GM12865 (cell line): ENCODE data around the gene CNOT8.
"Not testable (repeated sequence)": the region's sequence is repeated elsewhere in the genome, so short reads cannot be mapped to it uniquely, and the experiment has no call there.

ENCODE experiments used
- DNase-seq: peaks from one replicate; pipeline ENCODE4 v3.0.0; 2010; ENCODE audit warnings: low read depth
- H3K4me3 ChIP-seq: 2 replicates; pipeline ENCODE4 v1.5.1; 2011; ENCODE audit warnings: mild to moderate bottlenecking, low read depth, low read length, control low read depth
- CTCF ChIP-seq: IDR thresholded peaks from 2 replicates; pipeline ENCODE4 v1.5.1; 2011; ENCODE audit warnings: low read length, control low read depth, low read depth, inconsistent platforms; ENCODE audit not compliant: insufficient read depth; ENCODE audit errors: missing control alignments

The CNOT8 gene

GRCh38 chr5:154815684-154816247, 42.7 kb upstream of the CNOT8 start:
- TF ChIP-seq CTCF = no peak
- no peak overlapping the region for H3K4me3 ChIP-seq
- DNase-seq = no peak

GRCh38 chr5:154816891-154817492, 41.4 kb upstream of the CNOT8 start:
- no peak overlapping the region for H3K4me3 ChIP-seq
- DNase-seq = no peak
- no peak for TF ChIP-seq CTCF

- no peak for TF ChIP-seq CTCF
- DNase-seq = no peak
- H3K4me3 ChIP-seq = no peak overlapping the region
Measured at GRCh38 chr5:154817815-154818214, 40.6 kb upstream of the CNOT8 start.

GRCh38 chr5:154818471-154819116, 39.8 kb upstream of the CNOT8 start:
- DNase-seq = no peak
- no peak overlapping the region for H3K4me3 ChIP-seq
- no peak for TF ChIP-seq CTCF

- TF ChIP-seq CTCF = no peak
Measured at GRCh38 chr5:154819546-154819945, 38.9 kb upstream of the CNOT8 start.

GRCh38 chr5:154820383-154820782, 38.0 kb upstream of the CNOT8 start:
- no peak overlapping the region for H3K4me3 ChIP-seq
- no peak for TF ChIP-seq CTCF
- DNase-seq = no peak

More at GRCh38 chr5:154819546-154819945, 38.9 kb upstream of the CNOT8 start:
- no peak overlapping the region for H3K4me3 ChIP-seq
- DNase-seq = no peak

- not testable (repeated sequence) for DNase-seq, H3K4me3 ChIP-seq
Measured at GRCh38 chr5:154822896-154823295, 35.5 kb upstream of the CNOT8 start.
